ENCODE results near the gene ZNF154. TPM values are rescaled to one million over a fixed set of nuclear protein-coding genes. Genes with fewer than 3 reads are reported as not detected.

The ZNF154 gene
- total and polyA plus RNA-seq, 7 donors: 0.61 to 2.8 (median 1.4) TPM

GRCh38 chr19:57655443-57655842 is 53.6 kb downstream of the ZNF154 start:
- WGBS, 3 donors: 42 to 96% (median 92%) methylated on average over 1 of the region's 1 CpG

GRCh38 chr19:57653689-57654088 is 55.3 kb downstream of the ZNF154 start:
- Histone ChIP-seq H3K27ac (no peak overlapping the region), H3K9me3 (peaks cover 7% of the 10 kb centered on the region), H3K4me3 (no peak overlapping the region), H3K4me1 (no peaks in the 10 kb centered on the region), H3K36me3 (ENCODE audit: insufficient read depth in 1 of 2, low read depth in 1 of 2) (no peaks in the 10 kb centered on the region), H3K27me3 (ENCODE audit: insufficient read depth in 3 of 3, low read length in 2 of 3) (peaks cover 0 to 4% (median 2%) of the 10 kb centered on the region in 3 donors)
- TF ChIP-seq CTCF (IDR thresholded peaks at IDR 0.05): no peak
- 77 to 93% (median 83%) methylated on average over 2 of the region's 2 CpGs for WGBS, 3 donors
- DNase-seq (no peak), ATAC-seq (no peak)
- intact Hi-C loops (cut with DNase I): no loop called here

More at GRCh38 chr19:57655443-57655842, 53.6 kb downstream of the ZNF154 start:
- DNase-seq: no peak
- H3K4me3 ChIP-seq: no peak overlapping the region
- peaks cover 3% of the 10 kb centered on the region for H3K9me3 ChIP-seq
- ATAC-seq: no peak
- TF ChIP-seq CTCF (IDR thresholded peaks at IDR 0.05): no peak
- no peaks in the 10 kb centered on the region for H3K4me1 ChIP-seq
- peaks cover 0 to 4% (median 2%) of the 10 kb centered on the region in 3 donors for H3K27me3 ChIP-seq (ENCODE audit: insufficient read depth in 3 of 3, low read length in 2 of 3)
- intact Hi-C loops (cut with DNase I): no loop called here
- no peaks in the 10 kb centered on the region for H3K36me3 ChIP-seq (ENCODE audit: insufficient read depth in 1 of 2, low read depth in 1 of 2)
- no peak overlapping the region for H3K27ac ChIP-seq

GRCh38 chr19:57651654-57651996 is 57.4 kb downstream of the ZNF154 start:
- Histone ChIP-seq H3K27me3 (ENCODE audit: insufficient read depth in 3 of 3, low read length in 2 of 3) (peaks cover 0 to 4% (median 2%) of the 10 kb centered on the region in 3 donors), H3K9me3 (peaks cover 7% of the 10 kb centered on the region), H3K4me3 (no peak overlapping the region), H3K27ac (no peak overlapping the region), H3K4me1 (no peaks in the 10 kb centered on the region), H3K36me3 (ENCODE audit: insufficient read depth in 1 of 2, low read depth in 1 of 2) (no peaks in the 10 kb centered on the region)
- DNase-seq: no peak
- WGBS, 3 donors: 34 to 37% (median 34%) methylated on average over 6 of the region's 6 CpGs
- intact Hi-C loops (cut with DNase I): no loop called here
- no peak for ATAC-seq
- TF ChIP-seq CTCF (IDR thresholded peaks at IDR 0.05): no peak

GRCh38 chr19:57648331-57649003 is 60.5 kb downstream of the ZNF154 start:
- no peaks in the 10 kb centered on the region for H3K4me1 ChIP-seq
- no peak overlapping the region for H3K4me3 ChIP-seq
- no peak overlapping the region for H3K27ac ChIP-seq
- peaks cover 24% of the 10 kb centered on the region for H3K9me3 ChIP-seq
- 50 to 53% (median 51%) methylated on average over 6 of the region's 6 CpGs for WGBS, 3 donors
- H3K27me3 ChIP-seq (ENCODE audit: insufficient read depth in 3 of 3, low read length in 2 of 3): peaks cover 0 to 4% (median 2%) of the 10 kb centered on the region in 3 donors
- DNase-seq (no peak), ATAC-seq (no peak)
- intact Hi-C loops (cut with DNase I): no loop called here
- TF ChIP-seq CTCF (IDR thresholded peaks at IDR 0.05): no peak
- H3K36me3 ChIP-seq (ENCODE audit: insufficient read depth in 1 of 2, low read depth in 1 of 2): no peaks in the 10 kb centered on the region

Other genes with a start within 250 kb of the ZNF154 start
- 10 to 100 TPM; 12.0 to 15.2 (median 14.1) TPM for gene ZNF772, start 231.6 kb downstream of the ZNF154 start, total RNA-seq
- gene ZNF772, start 231.6 kb downstream of the ZNF154 start, polyA plus RNA-seq: 1 to 10 TPM; 2.7 to 8.7 (median 3.0) TPM
- gene ZNF419, start 221.5 kb downstream of the ZNF154 start, total RNA-seq: 1 to 10 TPM; 4.1 to 7.5 (median 6.9) TPM
- gene ZNF419, start 221.5 kb downstream of the ZNF154 start, polyA plus RNA-seq: 10 to 100 TPM in 1 of 3 donors, 1 to 10 TPM in 2; 5.9 to 24.4 (median 6.9) TPM
- 1 to 10 TPM; 2.7 to 5.7 (median 4.4) TPM for gene ZNF773, start 209.3 kb downstream of the ZNF154 start, total RNA-seq
- gene ZNF773, start 209.3 kb downstream of the ZNF154 start, polyA plus RNA-seq: 1 to 10 TPM; 2.3 to 7.5 (median 3.0) TPM
- 1 to 10 TPM; 1.5 to 4.0 (median 2.3) TPM for gene ZNF549, start 181.8 kb downstream of the ZNF154 start, total RNA-seq
- gene ZNF549, start 181.8 kb downstream of the ZNF154 start, polyA plus RNA-seq: 1 to 10 TPM; 1.4 to 4.6 (median 2.6) TPM
- gene ZNF550, start 149.3 kb downstream of the ZNF154 start, total RNA-seq: 1 to 10 TPM; 2.1 to 4.9 (median 4.6) TPM
- 1 to 10 TPM; 1.5 to 5.0 (median 2.9) TPM for gene ZNF550, start 149.3 kb downstream of the ZNF154 start, polyA plus RNA-seq
- 1 to 10 TPM; 2.1 to 4.0 (median 2.4) TPM for gene ZNF416, start 130.3 kb downstream of the ZNF154 start, total RNA-seq
- 1 to 10 TPM; 1.9 to 2.9 (median 2.3) TPM for gene ZNF416, start 130.3 kb downstream of the ZNF154 start, polyA plus RNA-seq
- 1 to 10 TPM in 2 of 4 donors, under 1 TPM in 2; 0.74 to 2.9 (median 1.3) TPM for gene ZIK1, start 125.1 kb downstream of the ZNF154 start, total RNA-seq
- 1 to 10 TPM in 2 of 3 donors, under 1 TPM in 1; 0.72 to 4.4 (median 2.5) TPM for gene ZIK1, start 125.1 kb downstream of the ZNF154 start, polyA plus RNA-seq
- 1 to 10 TPM in 3 of 4 donors, under 1 TPM in 1; 0.81 to 2.9 (median 2.0) TPM for gene ZNF530, start 109.3 kb downstream of the ZNF154 start, total RNA-seq
- 10 to 100 TPM in 1 of 3 donors, 1 to 10 TPM in 2; 1.7 to 11.7 (median 2.4) TPM for gene ZNF530, start 109.3 kb downstream of the ZNF154 start, polyA plus RNA-seq
- 1 to 10 TPM; 5.4 to 8.1 (median 7.5) TPM for gene ZNF134, start 95.0 kb downstream of the ZNF154 start, total RNA-seq
- gene ZNF134, start 95.0 kb downstream of the ZNF154 start, polyA plus RNA-seq: 1 to 10 TPM; 3.4 to 8.6 (median 4.4) TPM
- gene ZNF211, start 76.0 kb downstream of the ZNF154 start, total RNA-seq: 1 to 10 TPM; 1.6 to 6.9 (median 4.9) TPM
- gene ZNF211, start 76.0 kb downstream of the ZNF154 start, polyA plus RNA-seq: 1 to 10 TPM; 2.9 to 4.9 (median 3.3) TPM
- gene ZSCAN4, start 40.3 kb downstream of the ZNF154 start, total RNA-seq: not detected
- gene ZSCAN4, start 40.3 kb downstream of the ZNF154 start, polyA plus RNA-seq: under 1 TPM in 1 of 3 donors, not detected in 2; 0.03 TPM
- 1 to 10 TPM; 1.4 to 2.6 (median 2.0) TPM for gene ZNF551, start 27.2 kb downstream of the ZNF154 start, total RNA-seq
- gene ZNF551, start 27.2 kb downstream of the ZNF154 start, polyA plus RNA-seq: 1 to 10 TPM; 1.5 to 2.5 (median 1.9) TPM
- 1 to 10 TPM; 3.4 to 8.8 (median 5.8) TPM for gene ZNF671, start 18.4 kb upstream of the ZNF154 start, total RNA-seq
- 1 to 10 TPM; 3.1 to 5.1 (median 3.1) TPM for gene ZNF671, start 18.4 kb upstream of the ZNF154 start, polyA plus RNA-seq
- gene ZNF776, start 37.6 kb upstream of the ZNF154 start, total RNA-seq: 10 to 100 TPM in 1 of 4 donors, 1 to 10 TPM in 3; 7.7 to 15.5 (median 9.0) TPM
- gene ZNF776, start 37.6 kb upstream of the ZNF154 start, polyA plus RNA-seq: 10 to 100 TPM in 1 of 3 donors, 1 to 10 TPM in 2; 3.6 to 12.4 (median 4.4) TPM
- gene ZNF586, start 60.5 kb upstream of the ZNF154 start, total RNA-seq: 10 to 100 TPM; 10.9 to 14.1 (median 12.1) TPM
- 10 to 100 TPM in 1 of 3 donors, 1 to 10 TPM in 2; 7.1 to 10.5 (median 8.6) TPM for gene ZNF586, start 60.5 kb upstream of the ZNF154 start, polyA plus RNA-seq
- 1 to 10 TPM; 1.2 to 4.1 (median 2.4) TPM for gene ZNF552, start 105.7 kb upstream of the ZNF154 start, total RNA-seq
- gene ZNF552, start 105.7 kb upstream of the ZNF154 start, polyA plus RNA-seq: 1 to 10 TPM; 1.8 to 6.1 (median 3.5) TPM
- gene ZNF587B, start 121.1 kb upstream of the ZNF154 start, total RNA-seq: 1 to 10 TPM; 3.9 to 7.9 (median 5.9) TPM
- 1 to 10 TPM; 1.4 to 7.0 (median 3.9) TPM for gene ZNF587B, start 121.1 kb upstream of the ZNF154 start, polyA plus RNA-seq
- 10 to 100 TPM; 14.0 to 15.3 (median 14.9) TPM for gene ZNF587, start 140.7 kb upstream of the ZNF154 start, total RNA-seq
- gene ZNF587, start 140.7 kb upstream of the ZNF154 start, polyA plus RNA-seq: 10 to 100 TPM in 1 of 3 donors, 1 to 10 TPM in 2; 2.5 to 11.2 (median 4.6) TPM
- 1 to 10 TPM; 5.3 to 9.6 (median 8.6) TPM for gene ZNF814, start 179.8 kb upstream of the ZNF154 start, total RNA-seq
- gene ZNF814, start 179.8 kb upstream of the ZNF154 start, polyA plus RNA-seq: 10 to 100 TPM in 1 of 3 donors, 1 to 10 TPM in 2; 7.8 to 12.1 (median 8.7) TPM
- gene ZNF417, start 207.4 kb upstream of the ZNF154 start, total RNA-seq: 1 to 10 TPM; 3.8 to 9.5 (median 7.4) TPM
- gene ZNF417, start 207.4 kb upstream of the ZNF154 start, polyA plus RNA-seq: 1 to 10 TPM; 1.5 to 5.2 (median 1.8) TPM
- 1 to 10 TPM; 2.7 to 6.1 (median 3.1) TPM for gene ZNF418, start 226.2 kb upstream of the ZNF154 start, total RNA-seq
- gene ZNF418, start 226.2 kb upstream of the ZNF154 start, polyA plus RNA-seq: 1 to 10 TPM in 2 of 3 donors, under 1 TPM in 1; 0.68 to 1.7 (median 1.6) TPM
- gene ZNF256, start 238.5 kb upstream of the ZNF154 start, total RNA-seq: 1 to 10 TPM; 1.6 to 3.7 (median 2.3) TPM
- 1 to 10 TPM; 1.9 to 2.5 (median 2.1) TPM for gene ZNF256, start 238.5 kb upstream of the ZNF154 start, polyA plus RNA-seq

Data from psoas muscle (tissue), 8 donors.